NCI-H1930 (cell line): ENCODE measurements around the gene LAMA3.

Experiments used
- DNase-seq, 2 experiments: peaks; one replicate each; lab custom pipeline; 2025; lab: John Stamatoyannopoulos, UW

The LAMA3 gene

GRCh38 chr18:23969664-23970063, 280.4 kb downstream of the LAMA3 start:
- DNase-seq, result no peak

GRCh38 chr18:23970161-23971096, 281.2 kb downstream of the LAMA3 start:
- no peak for DNase-seq

GRCh38 chr18:23971097-23971440, 281.8 kb downstream of the LAMA3 start:
- no peak for DNase-seq

- DNase-seq, result no peak
These were observed 282.5 kb downstream of the LAMA3 start for GRCh38 chr18:23971666-23972230.

- DNase-seq, result no peak
These were observed 283.2 kb downstream of the LAMA3 start for GRCh38 chr18:23972453-23972852.

- no peak for DNase-seq
These were observed 287.9 kb downstream of the LAMA3 start for GRCh38 chr18:23977103-23977502.

GRCh38 chr18:23977719-23978483, 288.6 kb downstream of the LAMA3 start:
- no peak for DNase-seq

- no peak for DNase-seq
These were observed 292.2 kb downstream of the LAMA3 start for GRCh38 chr18:23981369-23981980.

- no peak for DNase-seq
These were observed 293.2 kb downstream of the LAMA3 start for GRCh38 chr18:23982155-23983079.

- no peak for DNase-seq
These were observed 293.9 kb downstream of the LAMA3 start for GRCh38 chr18:23983112-23983511.

GRCh38 chr18:23986600-23987359, 297.5 kb downstream of the LAMA3 start:
- DNase-seq, result no peak

- DNase-seq, result no peak
These were observed 301.5 kb downstream of the LAMA3 start for GRCh38 chr18:23990474-23991410.

- peak in 1 of 2 experiments; percentile 30 for DNase-seq
These were observed 303.1 kb downstream of the LAMA3 start for GRCh38 chr18:23992089-23992940.

GRCh38 chr18:23992941-23993280, 303.7 kb downstream of the LAMA3 start:
- DNase-seq, result no peak

GRCh38 chr18:23994361-23994902, 305.2 kb downstream of the LAMA3 start:
- DNase-seq, result peak; percentile 46 to 71

GRCh38 chr18:23995180-23995579, 305.9 kb downstream of the LAMA3 start:
- DNase-seq, result no peak

- DNase-seq, result no peak
These were observed 308.8 kb downstream of the LAMA3 start for GRCh38 chr18:23998018-23998417.

- DNase-seq, result peak; percentile 82 to 91
These were observed 309.6 kb downstream of the LAMA3 start for GRCh38 chr18:23998820-23999219.
